ACC112 (cell line): ENCODE data around the gene PSMD3.

Experiments
- H2AFZ ChIP-seq: fragments of 200-600 bp; sonication (generic); one replicate; pipeline ENCODE4 v1.6.0; 2017; ENCODE audit warnings: antibody characterized with exemption, low read length; ENCODE audit not compliant: unreplicated experiment
- H3K27ac ChIP-seq: fragments of 200-600 bp; sonication (generic); 2 replicates; pipeline ENCODE4 v1.5.1; 2014; ENCODE audit warnings: low read depth, mild to moderate bottlenecking, antibody characterized with exemption, low read length, moderate library complexity
- H3K27me3 ChIP-seq: fragments of 200-600 bp; sonication (generic); 2 replicates; pipeline ENCODE4 v1.6.1; 2014; ENCODE audit warnings: mild to moderate bottlenecking, antibody characterized with exemption, low read length, moderate library complexity, mixed read lengths; ENCODE audit not compliant: insufficient read depth
- H3K36me3 ChIP-seq: fragments of 200-600 bp; sonication (generic); 2 replicates; pipeline ENCODE4 v1.6.1; 2016; ENCODE audit warnings: mild to moderate bottlenecking, antibody characterized with exemption, low read length, moderate library complexity, mixed read lengths; ENCODE audit not compliant: insufficient read depth
- H3K4me1 ChIP-seq: fragments of 200-600 bp; sonication (generic); one replicate; pipeline ENCODE4 v1.6.1; 2016; ENCODE audit warnings: low read length, mixed read lengths; ENCODE audit not compliant: insufficient read depth, unreplicated experiment, control insufficient read depth
- H3K4me3 ChIP-seq: fragments of 200-600 bp; sonication (generic); 2 replicates; pipeline ENCODE4 v1.5.1; 2014; ENCODE audit warnings: mild to moderate bottlenecking, low read depth, low read length
- H3K79me2 ChIP-seq: fragments of 200-600 bp; sonication (generic); one replicate; pipeline ENCODE4 v1.6.0; 2016; ENCODE audit warnings: low read length; ENCODE audit not compliant: control insufficient read depth, unreplicated experiment, insufficient read depth

Gene PSMD3

DNA sequence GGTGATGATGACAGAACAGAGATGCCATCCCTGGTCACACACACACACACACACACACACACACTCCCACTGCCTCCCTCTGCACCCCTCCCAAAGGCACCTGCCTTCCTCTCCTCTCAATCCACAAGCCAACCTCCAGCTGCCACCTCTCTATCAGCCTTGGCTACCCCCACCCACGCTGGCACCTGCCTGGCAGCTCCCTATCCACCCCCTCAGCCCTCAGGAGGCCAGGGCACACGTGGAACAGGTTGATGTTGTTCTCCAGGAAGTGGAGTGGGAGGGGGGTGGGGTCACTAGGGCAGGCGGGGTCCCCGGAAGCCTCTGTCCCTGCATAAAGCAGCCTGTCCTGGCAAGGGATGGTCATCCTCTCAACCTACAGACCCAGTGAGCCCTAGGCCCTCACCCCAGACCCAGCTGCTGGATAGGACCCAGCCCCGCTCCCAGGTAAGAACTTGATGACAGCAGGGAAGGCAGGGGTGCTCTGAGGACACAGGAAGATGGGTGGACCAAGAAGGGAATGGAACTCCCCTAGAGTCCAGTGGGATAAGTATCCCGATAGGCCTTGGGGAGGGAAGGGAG, 17.9 kb upstream of the PSMD3 start, which contains the start of gene GSDMA:
Gene GSDMA, plus strand, starts transcription at position 363 of the 579 bp plus-strand sequence. CDS start 2,684 bp downstream, outside the sequence.
- no peaks in the 10 kb centered on the region for H3K4me1 ChIP-seq
- H3K27me3 ChIP-seq, result peaks cover 10% of the 10 kb centered on the region; the same call in 1 of the 2 replicates
- H3K79me2 ChIP-seq, result no peaks in the 10 kb centered on the region
- no peaks in the 10 kb centered on the region for H3K36me3 ChIP-seq
- H3K4me3 ChIP-seq, result no peak within 1 kb of the TSS
- H3K27ac ChIP-seq, result no peak within 1 kb of the TSS
- H2AFZ ChIP-seq, result no peak within 1 kb of the TSS

DNA sequence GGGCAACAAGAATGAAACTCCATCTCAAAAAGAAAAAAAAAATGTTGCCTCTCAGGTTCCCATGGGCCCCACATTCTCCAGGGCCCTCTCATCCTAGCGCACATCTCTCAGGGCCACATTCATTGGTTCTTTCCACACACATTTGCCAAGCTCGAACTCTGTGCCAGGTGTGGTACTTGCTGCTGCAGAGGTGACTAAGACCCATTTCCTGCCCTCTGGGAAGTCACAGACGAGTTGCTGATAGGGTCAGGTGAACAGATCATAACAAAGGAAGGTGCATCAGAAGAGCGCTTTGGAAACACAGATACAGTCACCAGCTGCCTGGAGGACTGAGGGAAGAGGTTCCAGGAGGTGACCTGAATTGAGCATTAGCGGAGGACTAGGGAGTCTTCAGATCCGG, 16.8 kb upstream of the PSMD3 start:
- no peak overlapping the region for H3K27ac ChIP-seq
- no peaks in the 10 kb centered on the region for H3K36me3 ChIP-seq
- peaks cover 10% of the 10 kb centered on the region; the same call in 1 of the 2 replicates for H3K27me3 ChIP-seq
- H3K4me1 ChIP-seq, result no peaks in the 10 kb centered on the region
- no peak overlapping the region for H3K4me3 ChIP-seq
- H2AFZ ChIP-seq, result no peak overlapping the region
- H3K79me2 ChIP-seq, result no peaks in the 10 kb centered on the region

DNA sequence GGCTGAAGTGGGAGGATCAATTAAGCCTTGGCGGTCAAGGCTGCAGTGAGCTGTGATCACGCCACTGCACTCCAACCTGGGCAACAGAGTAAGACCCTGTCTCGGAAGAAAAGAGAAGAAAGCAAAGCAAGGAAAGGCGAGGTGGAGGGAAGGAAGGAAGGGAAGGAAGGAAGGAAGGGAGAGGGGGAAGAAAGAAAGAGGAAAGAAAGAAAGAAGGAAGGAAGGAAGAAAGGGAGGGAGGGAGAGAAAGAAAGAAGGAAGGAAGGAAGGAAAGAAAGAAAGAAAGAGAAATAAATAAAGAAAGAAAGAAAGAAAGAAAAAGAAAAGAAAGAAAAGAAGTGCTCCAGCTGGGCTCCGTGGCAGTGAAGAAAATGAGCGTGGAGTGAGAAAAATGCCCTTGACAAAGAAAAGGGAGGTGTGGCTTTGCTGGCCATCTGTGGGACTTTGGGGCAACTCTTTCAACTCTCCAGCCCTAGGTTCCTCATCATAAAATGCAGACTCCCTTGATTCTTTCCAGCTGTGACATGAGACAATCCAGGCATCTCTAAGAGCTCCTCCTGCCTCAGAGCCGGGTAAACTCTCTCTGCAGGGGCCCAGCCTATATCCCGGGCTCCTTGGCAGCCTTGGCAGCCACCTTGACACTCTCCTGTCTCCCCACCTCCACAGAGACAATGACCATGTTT, 15.4 kb upstream of the PSMD3 start:
- H3K27ac ChIP-seq, result no peak overlapping the region
- no peak overlapping the region for H3K4me3 ChIP-seq
- no peaks in the 10 kb centered on the region for H3K79me2 ChIP-seq
- peaks cover 10% of the 10 kb centered on the region; the same call in 1 of the 2 replicates for H3K27me3 ChIP-seq
- H3K4me1 ChIP-seq, result no peaks in the 10 kb centered on the region
- no peak overlapping the region for H2AFZ ChIP-seq
- no peaks in the 10 kb centered on the region for H3K36me3 ChIP-seq

DNA sequence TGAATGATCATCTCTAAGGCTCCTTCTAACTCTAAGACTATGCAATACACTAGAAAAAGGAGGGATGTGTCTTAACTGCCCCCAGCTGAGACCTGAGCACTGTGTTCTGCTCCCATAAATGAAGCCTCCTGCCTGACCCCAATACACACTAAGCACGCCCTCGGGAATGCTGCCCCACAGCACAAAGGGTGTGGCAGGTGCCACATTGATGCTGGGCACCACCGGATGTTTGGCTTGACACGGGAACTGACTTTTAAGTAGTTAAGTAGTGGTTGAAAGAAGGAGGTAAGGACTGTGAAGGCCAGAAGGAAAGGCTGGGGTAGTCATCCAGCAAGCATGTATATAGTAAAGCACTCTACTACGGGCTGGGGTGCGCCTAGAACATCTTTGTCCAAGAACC, 13.8 kb upstream of the PSMD3 start:
- no peaks in the 10 kb centered on the region for H3K36me3 ChIP-seq

DNA sequence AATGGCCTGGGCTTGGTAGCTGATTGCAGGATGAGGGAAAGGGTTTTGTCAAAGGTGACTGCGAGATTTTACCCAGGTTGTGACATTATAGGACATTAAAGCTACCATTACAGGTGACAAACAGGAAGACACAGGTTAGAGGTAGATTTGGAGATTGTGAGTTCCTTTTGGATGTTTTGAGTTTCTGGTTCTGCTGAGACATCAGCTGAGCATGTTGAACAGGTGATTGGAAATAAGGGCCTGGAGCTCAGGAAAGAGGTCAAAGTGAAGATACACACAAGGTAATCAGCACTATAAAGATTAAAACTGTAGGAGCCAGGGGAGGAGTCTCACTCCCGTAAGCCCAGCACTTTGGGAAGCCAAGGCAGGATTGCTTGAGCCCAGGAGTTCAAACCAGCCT, 11.8 kb upstream of the PSMD3 start:
- no peak overlapping the region for H3K27ac ChIP-seq
- H3K36me3 ChIP-seq, result no peaks in the 10 kb centered on the region
- H3K79me2 ChIP-seq, result no peaks in the 10 kb centered on the region
- peaks cover 13% of the 10 kb centered on the region; the same call in 1 of the 2 replicates for H3K27me3 ChIP-seq
- H3K4me1 ChIP-seq, result no peaks in the 10 kb centered on the region
- no peak overlapping the region for H3K4me3 ChIP-seq
- H2AFZ ChIP-seq, result no peak overlapping the region

More for the DNA sequence above, 13.8 kb upstream of the PSMD3 start:
- H3K27ac ChIP-seq, result no peak overlapping the region
- H3K79me2 ChIP-seq, result no peaks in the 10 kb centered on the region
- H3K4me1 ChIP-seq, result no peaks in the 10 kb centered on the region
- no peak overlapping the region for H3K4me3 ChIP-seq
- peaks cover 13% of the 10 kb centered on the region; the same call in 1 of the 2 replicates for H3K27me3 ChIP-seq
- H2AFZ ChIP-seq, result no peak overlapping the region

DNA sequence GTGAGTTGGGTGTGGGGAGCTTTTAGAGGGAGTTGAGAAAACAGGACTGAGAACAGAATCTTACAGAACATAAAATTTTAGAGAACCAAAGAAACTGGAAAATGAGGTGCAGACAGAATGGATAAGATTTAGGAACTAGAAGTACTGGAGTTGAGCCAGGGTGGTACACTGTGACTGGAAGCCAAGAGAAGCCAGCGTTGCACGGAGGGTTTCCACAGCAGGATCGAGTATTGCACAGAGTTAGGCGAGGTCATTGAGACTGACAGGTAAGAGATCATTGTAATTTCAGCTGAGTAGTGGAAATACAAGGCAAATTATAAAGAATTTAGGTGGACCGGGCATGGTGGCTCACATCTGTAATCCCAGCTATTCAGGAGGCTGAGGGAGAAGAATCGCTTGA, 11.2 kb upstream of the PSMD3 start:
- no peaks in the 10 kb centered on the region for H3K36me3 ChIP-seq
- H3K27me3 ChIP-seq, result peaks cover 13% of the 10 kb centered on the region; the same call in 1 of the 2 replicates
- no peak overlapping the region for H3K4me3 ChIP-seq
- H3K4me1 ChIP-seq, result no peaks in the 10 kb centered on the region
- no peak overlapping the region for H3K27ac ChIP-seq
- H3K79me2 ChIP-seq, result no peaks in the 10 kb centered on the region
- H2AFZ ChIP-seq, result no peak overlapping the region

DNA sequence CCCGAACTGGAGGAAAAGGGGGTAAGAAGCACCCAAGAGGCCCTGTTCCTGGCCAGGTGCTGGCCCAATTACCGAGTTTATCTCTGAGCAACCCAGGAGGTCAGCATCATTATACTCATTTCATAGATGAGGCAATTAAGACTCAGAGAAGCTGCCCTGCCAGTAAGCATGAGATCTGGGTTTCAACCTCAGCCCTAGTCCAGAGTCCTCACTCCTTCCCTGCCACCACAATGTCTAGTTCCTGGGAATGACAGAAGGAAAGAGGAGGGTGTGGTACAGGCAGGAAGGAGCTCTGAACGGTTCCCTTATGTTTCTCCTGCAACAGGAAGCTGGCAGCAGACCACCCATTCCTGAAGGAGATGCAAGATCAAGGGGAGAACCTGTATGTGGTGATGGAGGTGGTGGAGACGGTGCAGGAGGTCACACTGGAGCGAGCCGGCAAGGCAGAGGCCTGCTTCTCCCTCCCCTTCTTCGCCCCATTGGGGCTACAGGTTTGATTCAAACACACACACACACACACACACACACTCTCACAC, 10.4 kb upstream of the PSMD3 start:
- H3K79me2 ChIP-seq, result no peaks in the 10 kb centered on the region
- peaks cover 9% of the 10 kb centered on the region; the same call in 1 of the 2 replicates for H3K27me3 ChIP-seq
- no peak overlapping the region for H3K27ac ChIP-seq
- H3K4me1 ChIP-seq, result no peaks in the 10 kb centered on the region
- no peaks in the 10 kb centered on the region for H3K36me3 ChIP-seq
- no peak overlapping the region for H3K4me3 ChIP-seq
- no peak overlapping the region for H2AFZ ChIP-seq

DNA sequence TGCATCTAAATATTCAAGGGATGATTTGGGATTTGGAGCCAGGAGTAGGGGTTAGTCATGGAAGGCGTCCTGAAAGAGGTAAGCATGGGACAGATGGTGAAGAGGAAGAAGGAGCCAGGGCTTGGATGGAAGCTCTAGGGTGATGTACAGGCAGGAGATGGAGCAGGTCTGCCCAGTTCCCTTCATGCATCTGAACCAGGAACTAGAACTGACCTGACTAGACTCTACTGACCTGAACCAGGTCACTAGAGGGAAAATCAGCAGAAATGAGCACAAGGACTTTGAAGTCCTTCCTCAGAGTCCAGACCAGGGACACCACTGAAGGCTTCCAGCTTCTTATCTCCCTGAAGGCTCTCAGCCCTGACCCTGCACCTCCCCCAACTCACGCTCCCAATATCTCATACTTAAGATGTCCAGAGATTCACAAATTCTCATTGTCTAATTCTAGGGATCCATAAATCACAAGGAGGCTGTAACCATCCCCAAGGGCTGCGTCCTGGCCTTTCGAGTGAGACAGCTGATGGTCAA, 9.5 kb upstream of the PSMD3 start:
- Histone ChIP-seq H3K27me3 (peaks cover 3% of the 10 kb centered on the region; the same call in 1 of the 2 replicates), H3K27ac (no peak overlapping the region), H2AFZ (no peak overlapping the region), H3K79me2 (no peaks in the 10 kb centered on the region), H3K4me1 (no peaks in the 10 kb centered on the region), H3K4me3 (no peak overlapping the region), H3K36me3 (no peaks in the 10 kb centered on the region)

DNA sequence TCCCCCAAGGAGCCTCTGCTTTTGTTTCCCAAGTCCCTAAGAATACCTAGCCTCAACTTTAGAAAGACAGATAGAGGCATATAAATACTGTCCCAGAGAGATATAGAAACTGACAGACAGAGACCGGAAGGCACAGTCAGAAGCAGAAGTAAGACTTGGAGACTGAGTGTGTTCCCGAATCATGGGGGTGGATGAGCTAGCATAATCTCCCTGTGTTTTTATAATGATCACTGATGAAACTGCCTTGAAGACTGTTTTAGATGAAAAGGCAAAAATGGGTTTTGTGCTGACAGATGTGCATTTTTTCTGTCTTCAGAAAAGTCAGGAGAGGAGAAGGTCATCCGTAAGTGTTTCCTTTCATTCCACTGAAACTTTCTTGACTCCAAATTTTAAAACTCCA, 8.3 kb upstream of the PSMD3 start:
- Histone ChIP-seq H2AFZ (peak overlapping the region; percentile 10), H3K36me3 (no peaks in the 10 kb centered on the region), H3K4me1 (no peaks in the 10 kb centered on the region), H3K27ac (0 out of 2 replicates have a peak overlapping the region, but pooled peaks have one; percentile 5), H3K27me3 (peaks cover 3% of the 10 kb centered on the region; the same call in 1 of the 2 replicates), H3K79me2 (no peaks in the 10 kb centered on the region), H3K4me3 (peak overlapping the region; percentile 39; the same call in 1 of the 2 replicates)

DNA sequence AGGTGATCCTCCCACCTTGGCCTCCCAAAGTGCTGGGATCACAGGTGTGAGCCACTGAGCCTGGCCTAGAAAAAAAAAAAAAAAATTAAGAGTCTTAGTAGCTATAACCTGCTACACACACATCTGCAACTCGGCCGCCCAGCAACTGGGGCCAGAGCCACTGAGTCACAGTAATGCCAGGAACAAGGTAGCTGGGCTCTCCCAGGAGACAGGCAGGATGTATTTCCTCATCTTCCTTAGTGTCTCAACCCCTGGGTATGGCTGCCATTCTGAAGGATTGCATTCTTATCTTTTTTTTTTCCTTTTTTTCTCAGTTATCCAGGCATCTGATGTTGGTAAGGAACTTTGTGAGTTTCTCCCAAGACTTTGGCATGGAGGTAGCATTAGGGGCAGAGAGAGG, 7.1 kb upstream of the PSMD3 start:
- Histone ChIP-seq H3K36me3 (no peaks in the 10 kb centered on the region), H2AFZ (no peak overlapping the region), H3K79me2 (no peaks in the 10 kb centered on the region), H3K27me3 (peaks cover 3% of the 10 kb centered on the region; the same call in 1 of the 2 replicates), H3K27ac (no peak overlapping the region), H3K4me1 (no peaks in the 10 kb centered on the region), H3K4me3 (no peak overlapping the region)
